Measurements from ENCODE around the gene WWTR1.

DNA sequence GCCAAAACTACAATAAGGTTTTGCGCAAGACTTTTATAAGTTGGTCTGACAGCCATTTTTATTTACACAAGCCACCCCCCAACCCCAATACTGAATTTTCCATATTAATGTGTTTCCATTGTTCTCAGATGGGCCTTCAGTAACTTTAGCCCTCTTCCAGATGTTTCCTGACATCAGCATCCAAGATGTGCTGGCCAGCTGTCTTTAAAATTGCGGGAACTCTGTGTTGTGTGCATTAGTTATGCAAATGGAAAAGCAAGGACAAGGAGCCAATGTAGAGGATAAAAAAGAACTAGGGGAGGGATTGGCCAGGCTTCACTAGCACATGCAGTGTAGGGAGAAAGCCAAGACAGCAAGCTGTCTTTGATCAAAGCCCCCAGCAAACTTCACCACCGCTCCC is 49.1 kb upstream of the WWTR1 start:
- TF ChIP-seq EP300 (IDR thresholded peaks at IDR 0.05): no peak
- TF ChIP-seq, protein P1, sequence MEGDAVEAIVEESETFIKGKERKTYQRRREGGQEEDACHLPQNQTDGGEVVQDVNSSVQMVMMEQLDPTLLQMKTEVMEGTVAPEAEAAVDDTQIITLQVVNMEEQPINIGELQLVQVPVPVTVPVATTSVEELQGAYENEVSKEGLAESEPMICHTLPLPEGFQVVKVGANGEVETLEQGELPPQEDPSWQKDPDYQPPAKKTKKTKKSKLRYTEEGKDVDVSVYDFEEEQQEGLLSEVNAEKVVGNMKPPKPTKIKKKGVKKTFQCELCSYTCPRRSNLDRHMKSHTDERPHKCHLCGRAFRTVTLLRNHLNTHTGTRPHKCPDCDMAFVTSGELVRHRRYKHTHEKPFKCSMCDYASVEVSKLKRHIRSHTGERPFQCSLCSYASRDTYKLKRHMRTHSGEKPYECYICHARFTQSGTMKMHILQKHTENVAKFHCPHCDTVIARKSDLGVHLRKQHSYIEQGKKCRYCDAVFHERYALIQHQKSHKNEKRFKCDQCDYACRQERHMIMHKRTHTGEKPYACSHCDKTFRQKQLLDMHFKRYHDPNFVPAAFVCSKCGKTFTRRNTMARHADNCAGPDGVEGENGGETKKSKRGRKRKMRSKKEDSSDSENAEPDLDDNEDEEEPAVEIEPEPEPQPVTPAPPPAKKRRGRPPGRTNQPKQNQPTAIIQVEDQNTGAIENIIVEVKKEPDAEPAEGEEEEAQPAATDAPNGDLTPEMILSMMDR (IDR thresholded peaks at IDR 0.05): no peak
